HepG2 (cell line): ENCODE results near the gene GPR173. TPM values are rescaled to one million over a fixed set of nuclear protein-coding genes. Genes with fewer than 3 reads are reported as not detected.

Source experiments
- AKAP8 ChIP-seq: sonication (generic); formaldehyde crosslinking; IDR thresholded peaks from 2 replicates; pipeline ENCODE4 v1.5.1; 2020; ENCODE audit warnings: mild to moderate bottlenecking, missing genetic modification reagents
- CCDC6 ChIP-seq: sonication (generic); formaldehyde crosslinking; IDR thresholded peaks from 2 replicates; pipeline ENCODE4 v1.8.1; 2022; ENCODE audit warnings: mild to moderate bottlenecking, missing genetic modification reagents, moderate library complexity
- CREM ChIP-seq, 2 experiments: sonication (generic) in 1 of 2; formaldehyde crosslinking in 1 of 2; IDR thresholded peaks; 2 replicates each; pipeline versions ENCODE4 v1.4.0 to v1.6.1; 2016 to 2020; ENCODE audit warnings: antibody characterized with exemption in 1 of 2, mild to moderate bottlenecking in 1 of 2, missing genetic modification reagents in 1 of 2
- HINFP ChIP-seq: sonication (generic); formaldehyde crosslinking; IDR thresholded peaks from 2 replicates; pipeline ENCODE4 v1.4.0; 2020; ENCODE audit warnings: low read depth, mild to moderate bottlenecking, missing genetic modification reagents
- ISL2 ChIP-seq: sonication (generic); formaldehyde crosslinking; IDR thresholded peaks from 2 replicates; pipeline ENCODE4 v1.5.0; 2020; ENCODE audit warnings: missing genetic modification reagents
- LBX2 ChIP-seq: sonication (generic); formaldehyde crosslinking; IDR thresholded peaks from 2 replicates; pipeline ENCODE4 v1.5.0; 2020; ENCODE audit warnings: missing genetic modification reagents, mild to moderate bottlenecking, borderline replicate concordance
- MED8 ChIP-seq: sonication (generic); formaldehyde crosslinking; IDR thresholded peaks from 2 replicates; pipeline ENCODE4 v1.8.1; 2023; ENCODE audit warnings: mild to moderate bottlenecking, missing genetic modification reagents; ENCODE audit not compliant: insufficient replicate concordance
- SNAPC2 ChIP-seq: sonication (generic); formaldehyde crosslinking; IDR thresholded peaks from 2 replicates; pipeline ENCODE4 v1.8.1; 2022; ENCODE audit warnings: mild to moderate bottlenecking, missing genetic modification reagents
- SPEN ChIP-seq: sonication (generic); formaldehyde crosslinking; IDR thresholded peaks from 2 replicates; pipeline ENCODE4 v1.5.1; 2020; ENCODE audit warnings: low read depth, mild to moderate bottlenecking, missing genetic modification reagents
- TFDP1 ChIP-seq: IDR thresholded peaks from 2 replicates; pipeline ENCODE4 v1.6.1; 2016; ENCODE audit warnings: missing compliant biosample characterization, missing genetic modification reagents, borderline replicate concordance
- TOPORS ChIP-seq: sonication (generic); formaldehyde crosslinking; IDR thresholded peaks from 2 replicates; pipeline ENCODE4 v1.8.0; 2023; ENCODE audit warnings: mild to moderate bottlenecking, missing genetic modification reagents
- U2AF2 ChIP-seq: fragments of 200-400 bp; formaldehyde crosslinking; IDR thresholded peaks from 2 replicates; pipeline ENCODE4 v1.6.1; 2017; ENCODE audit warnings: low read depth, mild to moderate bottlenecking, low read length
- ZBTB2 ChIP-seq: sonication (generic); formaldehyde crosslinking; IDR thresholded peaks from 2 replicates; pipeline ENCODE4 v1.8.0; 2022; ENCODE audit warnings: low read depth, missing genetic modification reagents
- ZNF441 ChIP-seq: sonication (generic); formaldehyde crosslinking; IDR thresholded peaks from 2 replicates; pipeline ENCODE4 v1.7.0; 2021; ENCODE audit warnings: missing genetic modification reagents, borderline replicate concordance
- ZNF674 ChIP-seq: sonication (generic); formaldehyde crosslinking; IDR thresholded peaks from 2 replicates; pipeline ENCODE4 v1.5.0; 2020; ENCODE audit warnings: low read depth, mild to moderate bottlenecking, missing genetic modification reagents
- ZNF790 ChIP-seq: sonication (generic); formaldehyde crosslinking; IDR thresholded peaks from 2 replicates; pipeline ENCODE4 v1.8.0; 2022; ENCODE audit warnings: missing genetic modification reagents, mild to moderate bottlenecking, borderline replicate concordance
- polyA plus RNA-seq, 8 experiments: library from polyadenylated mRNA; depleted of rRNA in 3 of 8; stranded (reverse) in 7 of 8; unstranded in 1 of 8; fragments of >200 nt; fragmentation: Illumina TruSeq in 4 of 8; extraction: Trizol in 4 of 8; gene quantifications; 2 replicates each; pipeline versions ENCODE4 v1.2.1 to v1.2.3, GENCODE V29; 2011 to 2016; ENCODE audit warnings: low read depth in 4 of 8, missing spikeins in 1 of 8, mixed read lengths in 1 of 8; ENCODE audit not compliant: insufficient read depth in 1 of 8
- total RNA-seq, 5 experiments: library from RNA; depleted of rRNA; stranded (reverse); fragments of >200 nt; fragmentation: Illumina TruSeq; extraction: Trizol; gene quantifications; 2 replicates each; pipeline ENCODE4 v1.2.3, GENCODE V29; 2016; ENCODE audit warnings: low read depth in 1 of 5
- TF ChIP-seq, protein P1 (sequence below): sonication (generic); formaldehyde crosslinking; IDR thresholded peaks from 2 replicates; pipeline ENCODE4 v1.4.0; 2020; ENCODE audit warnings: missing genetic modification reagents, borderline replicate concordance
- TF ChIP-seq, protein P2 (sequence below): sonication (generic); formaldehyde crosslinking; IDR thresholded peaks from 2 replicates; pipeline ENCODE4 v1.5.0; 2020; ENCODE audit warnings: missing genetic modification reagents

GPR173 gene
- total and polyA plus RNA-seq, 2 of the 13 experiments (the other 11 are each of a cell fraction or from before 2014, with no cell fraction given) = 0.04 TPM; not detected in 1

GRCh38 chrX:53093748-53094581 lies 45.4 kb downstream of the GPR173 start, which contains the start of gene KANTR (continued):
- TF ChIP-seq AKAP8 (CRISPR knock-in tag) = no peak
- TF ChIP-seq MED8 = no peak
- TF ChIP-seq TOPORS = 0 out of 2 replicates have a peak, but pooled peaks have one; percentile 39
- TF ChIP-seq ZBTB2 (CRISPR knock-in tag) = no peak
- TF ChIP-seq ZNF674 (CRISPR knock-in tag) = no peak
- 0 out of 2 replicates have a peak, but pooled peaks have one; percentile 40 for TF ChIP-seq CCDC6 (CRISPR knock-in tag)
- TF ChIP-seq HINFP (CRISPR knock-in tag) = no peak
- TF ChIP-seq ISL2 = no peak
- TF ChIP-seq, protein P1, sequence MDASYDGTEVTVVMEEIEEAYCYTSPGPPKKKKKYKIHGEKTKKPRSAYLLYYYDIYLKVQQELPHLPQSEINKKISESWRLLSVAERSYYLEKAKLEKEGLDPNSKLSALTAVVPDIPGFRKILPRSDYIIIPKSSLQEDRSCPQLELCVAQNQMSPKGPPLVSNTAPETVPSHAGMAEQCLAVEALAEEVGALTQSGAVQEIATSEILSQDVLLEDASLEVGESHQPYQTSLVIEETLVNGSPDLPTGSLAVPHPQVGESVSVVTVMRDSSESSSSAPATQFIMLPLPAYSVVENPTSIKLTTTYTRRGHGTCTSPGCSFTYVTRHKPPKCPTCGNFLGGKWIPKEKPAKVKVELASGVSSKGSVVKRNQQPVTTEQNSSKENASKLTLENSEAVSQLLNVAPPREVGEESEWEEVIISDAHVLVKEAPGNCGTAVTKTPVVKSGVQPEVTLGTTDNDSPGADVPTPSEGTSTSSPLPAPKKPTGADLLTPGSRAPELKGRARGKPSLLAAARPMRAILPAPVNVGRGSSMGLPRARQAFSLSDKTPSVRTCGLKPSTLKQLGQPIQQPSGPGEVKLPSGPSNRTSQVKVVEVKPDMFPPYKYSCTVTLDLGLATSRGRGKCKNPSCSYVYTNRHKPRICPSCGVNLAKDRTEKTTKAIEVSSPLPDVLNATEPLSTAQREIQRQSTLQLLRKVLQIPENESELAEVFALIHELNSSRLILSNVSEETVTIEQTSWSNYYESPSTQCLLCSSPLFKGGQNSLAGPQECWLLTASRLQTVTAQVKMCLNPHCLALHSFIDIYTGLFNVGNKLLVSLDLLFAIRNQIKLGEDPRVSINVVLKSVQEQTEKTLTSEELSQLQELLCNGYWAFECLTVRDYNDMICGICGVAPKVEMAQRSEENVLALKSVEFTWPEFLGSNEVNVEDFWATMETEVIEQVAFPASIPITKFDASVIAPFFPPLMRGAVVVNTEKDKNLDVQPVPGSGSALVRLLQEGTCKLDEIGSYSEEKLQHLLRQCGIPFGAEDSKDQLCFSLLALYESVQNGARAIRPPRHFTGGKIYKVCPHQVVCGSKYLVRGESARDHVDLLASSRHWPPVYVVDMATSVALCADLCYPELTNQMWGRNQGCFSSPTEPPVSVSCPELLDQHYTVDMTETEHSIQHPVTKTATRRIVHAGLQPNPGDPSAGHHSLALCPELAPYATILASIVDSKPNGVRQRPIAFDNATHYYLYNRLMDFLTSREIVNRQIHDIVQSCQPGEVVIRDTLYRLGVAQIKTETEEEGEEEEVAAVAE (CRISPR knock-in tag) = no peak
- no peak for TF ChIP-seq LBX2 (CRISPR knock-in tag)
- no peak for TF ChIP-seq U2AF2
- peak; percentile 41; the same call in 1 of the 2 replicates for TF ChIP-seq CREM (IDR thresholded peaks at IDR 0.05)
- no peak for TF ChIP-seq CREM (CRISPR knock-in tag; IDR thresholded peaks at IDR 0.05)
- TF ChIP-seq ZNF441 = no peak
- peak; percentile 73; the same call in 1 of the 2 replicates for TF ChIP-seq TFDP1 (CRISPR knock-in tag)
- TF ChIP-seq, protein P2, sequence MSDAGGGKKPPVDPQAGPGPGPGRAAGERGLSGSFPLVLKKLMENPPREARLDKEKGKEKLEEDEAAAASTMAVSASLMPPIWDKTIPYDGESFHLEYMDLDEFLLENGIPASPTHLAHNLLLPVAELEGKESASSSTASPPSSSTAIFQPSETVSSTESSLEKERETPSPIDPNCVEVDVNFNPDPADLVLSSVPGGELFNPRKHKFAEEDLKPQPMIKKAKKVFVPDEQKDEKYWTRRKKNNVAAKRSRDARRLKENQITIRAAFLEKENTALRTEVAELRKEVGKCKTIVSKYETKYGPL = no peak
- TF ChIP-seq ZNF790 (CRISPR knock-in tag) = no peak
- no peak for TF ChIP-seq SNAPC2 (CRISPR knock-in tag)
- 0 out of 2 replicates have a peak, but pooled peaks have one; percentile 23 for TF ChIP-seq SPEN
